Muscle layer of duodenum (tissue), 2 donors: ENCODE measurements around the gene THEMIS.
"Not testable (repeated sequence)": the region's sequence is repeated elsewhere in the genome, so short reads cannot be mapped to it uniquely, and the experiment has no call there.

ENCODE experiments used
- H3K27ac ChIP-seq: one replicate; pipeline ENCODE4 v1.7.0; 2013; ENCODE audit warnings: mild to moderate bottlenecking, low read length
- H3K27me3 ChIP-seq: one replicate; pipeline ENCODE4 v1.7.0; 2013; ENCODE audit warnings: low read depth, mild to moderate bottlenecking, control low read depth, low read length
- H3K36me3 ChIP-seq, 2 donors: one replicate each; pipeline ENCODE4 v1.7.0; 2013; ENCODE audit warnings: low read length in 2 of 2, control low read depth in 1 of 2, mild to moderate bottlenecking in 1 of 2; ENCODE audit not compliant: insufficient read depth in 2 of 2, control insufficient read depth in 1 of 2
- H3K4me1 ChIP-seq, 2 donors: one replicate each; pipeline ENCODE4 v1.7.0; 2013; ENCODE audit warnings: low read length in 2 of 2, mild to moderate bottlenecking in 2 of 2, control low read depth in 1 of 2, moderate library complexity in 1 of 2; ENCODE audit not compliant: insufficient read depth in 2 of 2, control insufficient read depth in 1 of 2
- H3K4me3 ChIP-seq, 2 donors: one replicate each; pipeline ENCODE4 v1.7.0; 2013; ENCODE audit warnings: low read length in 2 of 2, low read depth in 1 of 2, mild to moderate bottlenecking in 1 of 2
- H3K9me3 ChIP-seq, 2 donors: one replicate each; pipeline ENCODE4 v1.7.0; 2013; ENCODE audit warnings: low read length in 2 of 2, control low read depth in 1 of 2, mild to moderate bottlenecking in 1 of 2; ENCODE audit not compliant: control insufficient read depth in 1 of 2
- donor health status: healthy.

THEMIS gene

GRCh38 chr6:127933137-127933536, 32.3 kb upstream of the THEMIS start:
- no peak overlapping the region for H3K27ac ChIP-seq
- H3K9me3 ChIP-seq, result peaks cover 4 to 7% of the 10 kb centered on the region in 2 donors
- no peaks in the 10 kb centered on the region for H3K4me1 ChIP-seq
- no peaks in the 10 kb centered on the region for H3K27me3 ChIP-seq
- no peak overlapping the region for H3K4me3 ChIP-seq
- H3K36me3 ChIP-seq, result no peaks in the 10 kb centered on the region

GRCh38 chr6:127932708-127933107, 31.9 kb upstream of the THEMIS start:
- Histone ChIP-seq H3K4me1 (no peaks in the 10 kb centered on the region), H3K9me3 (peaks cover 4 to 7% of the 10 kb centered on the region in 2 donors), H3K36me3 (no peaks in the 10 kb centered on the region), H3K27me3 (no peaks in the 10 kb centered on the region), H3K4me3 (no peak overlapping the region), H3K27ac (no peak overlapping the region)

- H3K27me3 ChIP-seq, H3K36me3 ChIP-seq, H3K27ac ChIP-seq, H3K4me3 ChIP-seq, H3K4me1 ChIP-seq, H3K9me3 ChIP-seq: not testable (repeated sequence)
Measured at GRCh38 chr6:127926441-127926840, 25.6 kb upstream of the THEMIS start.

- no peaks in the 10 kb centered on the region for H3K9me3 ChIP-seq
- no peaks in the 10 kb centered on the region for H3K36me3 ChIP-seq
- no peaks in the 10 kb centered on the region for H3K27me3 ChIP-seq
- no peak overlapping the region for H3K27ac ChIP-seq
- H3K4me1 ChIP-seq, result no peaks in the 10 kb centered on the region
- no peak overlapping the region for H3K4me3 ChIP-seq
Measured at GRCh38 chr6:127924440-127924839, 23.6 kb upstream of the THEMIS start.

GRCh38 chr6:127924031-127924430, 23.2 kb upstream of the THEMIS start:
- Histone ChIP-seq H3K27ac (no peak overlapping the region), H3K36me3 (no peaks in the 10 kb centered on the region), H3K4me3 (no peak overlapping the region), H3K4me1 (no peaks in the 10 kb centered on the region), H3K27me3 (no peaks in the 10 kb centered on the region), H3K9me3 (no peaks in the 10 kb centered on the region)

- Histone ChIP-seq H3K9me3 (no peaks in the 10 kb centered on the region), H3K36me3 (no peaks in the 10 kb centered on the region), H3K27ac (no peak overlapping the region), H3K27me3 (no peaks in the 10 kb centered on the region), H3K4me1 (no peaks in the 10 kb centered on the region), H3K4me3 (no peak overlapping the region)
Measured at GRCh38 chr6:127923135-127923534, 22.3 kb upstream of the THEMIS start.

- Histone ChIP-seq H3K27me3 (no peaks in the 10 kb centered on the region), H3K36me3 (no peaks in the 10 kb centered on the region), H3K9me3 (no peaks in the 10 kb centered on the region), H3K4me1 (no peaks in the 10 kb centered on the region), H3K27ac (no peak overlapping the region), H3K4me3 (no peak overlapping the region)
Measured at GRCh38 chr6:127921982-127922381, 21.1 kb upstream of the THEMIS start.

GRCh38 chr6:127920804-127921203, 19.9 kb upstream of the THEMIS start:
- Histone ChIP-seq H3K4me1 (no peaks in the 10 kb centered on the region), H3K27me3 (no peaks in the 10 kb centered on the region), H3K9me3 (no peaks in the 10 kb centered on the region), H3K27ac (no peak overlapping the region), H3K36me3 (no peaks in the 10 kb centered on the region), H3K4me3 (no peak overlapping the region)

GRCh38 chr6:127918506-127919427, 17.9 kb upstream of the THEMIS start:
- Histone ChIP-seq H3K9me3 (no peaks in the 10 kb centered on the region), H3K4me1 (no peaks in the 10 kb centered on the region), H3K4me3 (no peak overlapping the region), H3K27ac (no peak overlapping the region), H3K36me3 (no peaks in the 10 kb centered on the region), H3K27me3 (no peaks in the 10 kb centered on the region)

GRCh38 chr6:127917766-127918165, 16.9 kb upstream of the THEMIS start:
- Histone ChIP-seq H3K27ac (no peak overlapping the region), H3K36me3 (no peaks in the 10 kb centered on the region), H3K4me3 (no peak overlapping the region), H3K27me3 (no peaks in the 10 kb centered on the region), H3K4me1 (no peaks in the 10 kb centered on the region), H3K9me3 (no peaks in the 10 kb centered on the region)

GRCh38 chr6:127914240-127914639, 13.4 kb upstream of the THEMIS start:
- Histone ChIP-seq H3K9me3 (no peaks in the 10 kb centered on the region), H3K27me3 (no peaks in the 10 kb centered on the region), H3K27ac (no peak overlapping the region), H3K4me1 (no peaks in the 10 kb centered on the region), H3K36me3 (no peaks in the 10 kb centered on the region), H3K4me3 (no peak overlapping the region)

GRCh38 chr6:127912914-127913313, 12.1 kb upstream of the THEMIS start:
- H3K4me3 ChIP-seq, result no peak overlapping the region
- no peak overlapping the region for H3K27ac ChIP-seq
- H3K4me1 ChIP-seq, result no peaks in the 10 kb centered on the region
- no peaks in the 10 kb centered on the region for H3K9me3 ChIP-seq
- H3K36me3 ChIP-seq, result no peaks in the 10 kb centered on the region
- no peaks in the 10 kb centered on the region for H3K27me3 ChIP-seq
